Left ventricle myocardium superior (tissue), 1 donor: Measurements from ENCODE around the gene NEK5. TPM values are rescaled to one million over a fixed set of nuclear protein-coding genes. Genes with fewer than 3 reads are reported as not detected.

Source experiments
- ATAC-seq: fragments of 200-7000 bp; cut with Tn5 transposase; one replicate; pipeline ENCODE4 v1.9.1; 2020; ENCODE audit warnings: mild to moderate bottlenecking, moderate library complexity
- DNase-seq: peaks from one replicate; pipeline ENCODE4 v3.0.0-alpha.2; 2020
- intact Hi-C: fragments of 100-400 bp; cut with micrococcal nuclease; formaldehyde crosslinking; loops from one replicate; pipeline ENCODE4 v1.11.0; 2022
- total RNA-seq: library from RNA; stranded (reverse); fragmentation: NEBNext Ultra II Directional; extraction: Animal tissue kit (Norgen Biotek cat#: 25700); gene quantifications from one replicate; pipeline ENCODE4 v1.2.1, GENCODE V29; 2021
- donor health status: DM: no; HTN: yes; CAD: no; lungs with severe emphysema.

NEK5 gene
- total RNA-seq, 1 donor from 2014 or later, result 0.25 TPM

DNA sequence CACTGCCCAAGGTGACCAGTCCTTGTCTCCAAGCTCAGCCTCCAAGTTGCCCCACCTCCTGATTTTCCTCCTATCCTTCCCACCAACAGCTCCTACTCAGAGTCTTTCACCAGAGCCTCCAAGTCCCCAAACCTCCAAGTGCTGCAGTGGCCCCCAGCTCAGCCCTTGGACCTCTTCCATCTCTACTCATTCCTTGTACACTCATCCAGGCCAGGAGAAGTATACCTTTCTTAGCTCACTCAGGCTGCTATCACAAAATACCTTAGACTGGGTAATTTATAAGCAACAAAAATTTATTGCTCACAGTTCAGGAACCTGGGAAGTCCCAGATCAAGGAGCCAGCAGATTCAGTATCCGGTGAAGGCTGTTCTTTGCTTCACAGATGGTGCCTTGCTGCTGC is 129.0 kb downstream of the NEK5 start:
- intact Hi-C loops, result loop anchor here (2.0 kb wide), 1 partner anchor 127 kb away; no protein-coding TSS in a partner anchor
- no peak for ATAC-seq

DNA sequence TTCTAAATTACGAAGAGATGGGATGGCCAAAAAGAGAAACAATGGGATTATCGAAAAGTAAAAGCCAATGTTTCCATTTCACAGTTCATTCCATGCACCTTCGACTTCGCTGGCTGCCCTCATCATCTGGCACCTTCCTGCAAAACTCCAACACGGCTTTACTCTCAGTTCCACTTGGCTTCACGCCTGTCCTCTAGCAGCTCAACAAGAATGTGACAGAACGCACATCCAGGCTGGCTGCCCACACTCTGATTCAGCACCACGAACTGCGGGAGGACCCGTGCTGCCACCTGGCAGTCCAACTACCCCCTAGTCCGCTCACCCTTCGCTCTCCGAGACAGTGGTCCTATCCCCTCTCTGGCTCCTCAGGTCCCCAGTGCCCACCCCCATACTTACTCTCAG is 129.4 kb downstream of the NEK5 start:
- ATAC-seq (peak; percentile 85), DNase-seq (peak; percentile 82)
- intact Hi-C loops, result no loop called here

More for the DNA sequence above, 129.0 kb downstream of the NEK5 start:
- no peak for DNase-seq

DNA sequence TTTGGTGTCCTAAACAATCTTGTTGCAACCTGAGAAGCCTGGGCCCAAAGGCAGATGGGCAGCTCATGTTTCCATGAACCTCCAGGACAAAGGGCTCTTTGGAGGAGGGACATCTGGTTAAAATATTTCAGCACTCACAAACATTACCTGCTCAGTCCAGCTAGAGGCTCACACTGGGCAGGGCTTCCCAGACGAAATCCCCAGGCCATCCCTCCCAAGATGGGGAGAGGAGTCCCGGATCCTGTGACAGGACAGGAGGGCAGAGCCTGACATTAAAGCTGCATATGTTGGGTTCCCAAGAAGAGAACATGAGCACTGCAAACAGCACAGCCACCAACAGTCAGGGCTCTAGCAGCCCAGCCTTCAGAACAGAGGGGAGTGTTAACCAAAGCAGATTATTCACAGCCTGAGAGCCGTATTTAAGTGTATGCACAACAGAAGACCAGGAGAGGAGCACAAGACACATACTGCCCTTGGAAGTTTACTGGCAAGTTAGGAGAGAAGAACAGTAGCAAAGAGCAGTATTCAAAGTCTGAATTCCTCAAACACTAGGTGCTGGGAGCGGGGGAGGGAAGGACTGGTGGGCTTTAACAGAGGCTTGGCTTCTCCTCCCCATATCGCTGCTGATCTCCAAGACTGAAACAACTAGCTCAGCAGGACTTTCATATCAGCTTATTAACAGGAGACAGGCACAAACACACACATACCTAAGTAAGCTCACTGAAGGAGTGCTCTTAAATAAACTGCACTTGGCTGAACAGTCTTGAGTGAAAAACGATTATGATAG is 130.0 kb downstream of the NEK5 start:
- intact Hi-C loops, result no loop called here
- ATAC-seq (no peak), DNase-seq (no peak)

DNA sequence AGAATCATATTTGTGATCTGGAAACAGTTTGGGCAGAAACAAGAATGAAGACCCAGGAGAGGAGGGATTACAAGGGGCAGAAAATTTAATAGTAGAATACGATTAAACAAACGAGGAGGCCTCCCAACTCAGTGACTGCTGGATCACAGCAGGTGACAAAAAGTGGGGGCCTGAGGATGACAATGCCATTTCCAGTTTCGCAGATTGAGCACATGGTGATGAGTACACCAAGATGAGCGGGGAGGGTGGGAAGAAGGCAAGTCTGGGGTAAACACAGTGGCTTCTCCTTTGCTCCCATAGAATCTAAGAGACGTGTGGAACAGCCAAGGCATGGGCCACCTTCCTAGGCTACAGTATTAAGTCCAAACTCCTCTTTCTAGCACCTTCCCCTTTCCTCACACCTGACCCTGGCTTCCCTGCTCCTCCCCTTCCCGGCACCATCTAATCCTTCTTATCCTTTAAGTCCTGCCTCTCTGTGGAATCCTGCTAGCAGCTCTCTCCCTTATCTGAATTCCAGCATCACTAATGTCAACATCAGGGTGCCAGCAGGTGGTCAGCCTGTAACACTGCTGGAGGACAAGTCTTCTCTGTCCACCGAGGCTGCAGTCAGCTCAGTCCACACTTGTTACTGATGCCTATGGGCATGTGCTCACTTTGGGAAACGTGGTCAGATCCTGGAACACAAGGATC is 131.1 kb downstream of the NEK5 start:
- DNase-seq (no peak), ATAC-seq (no peak)
- intact Hi-C loops, result no loop called here

DNA sequence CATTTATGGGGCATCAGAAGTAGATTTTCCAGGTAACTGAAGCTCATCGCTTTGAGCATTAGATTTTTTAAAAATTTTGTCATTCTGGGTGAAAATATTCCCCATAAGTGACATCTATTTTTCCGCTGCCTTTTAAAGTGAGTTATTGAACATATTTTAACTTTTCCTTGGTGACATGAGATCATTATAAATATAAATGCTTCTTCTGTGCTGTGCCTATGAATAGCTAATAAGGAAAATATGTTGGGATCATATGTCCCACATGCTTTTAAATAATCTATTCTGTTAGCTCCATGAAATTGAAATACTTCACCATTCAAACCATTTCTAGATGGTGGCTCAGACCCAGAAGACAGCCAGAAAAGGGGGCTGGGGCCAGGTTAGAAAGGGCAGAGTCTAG is 131.7 kb downstream of the NEK5 start:
- ATAC-seq (no peak), DNase-seq (no peak)
- intact Hi-C loops, result no loop called here

DNA sequence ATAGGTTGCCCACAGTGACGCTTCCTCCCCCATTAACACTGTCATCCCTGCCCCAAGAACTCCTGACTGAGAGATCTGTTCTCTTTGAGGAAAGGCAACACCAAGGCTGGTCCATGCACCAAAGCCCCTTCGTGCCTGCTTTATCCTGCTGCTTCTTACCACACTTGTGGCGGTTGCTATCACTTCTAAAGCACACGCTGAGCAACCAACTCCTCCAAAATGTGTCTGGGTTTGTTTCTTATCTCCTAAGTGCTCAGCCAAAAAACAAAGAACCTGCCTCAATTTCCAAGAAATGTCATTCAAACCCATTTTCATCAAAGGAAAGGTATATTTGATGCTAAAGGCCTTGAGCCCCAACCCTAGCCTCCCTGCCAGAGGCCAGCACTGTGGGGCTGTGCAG is 132.2 kb downstream of the NEK5 start:
- no peak for DNase-seq
- intact Hi-C loops, result no loop called here
- no peak for ATAC-seq

DNA sequence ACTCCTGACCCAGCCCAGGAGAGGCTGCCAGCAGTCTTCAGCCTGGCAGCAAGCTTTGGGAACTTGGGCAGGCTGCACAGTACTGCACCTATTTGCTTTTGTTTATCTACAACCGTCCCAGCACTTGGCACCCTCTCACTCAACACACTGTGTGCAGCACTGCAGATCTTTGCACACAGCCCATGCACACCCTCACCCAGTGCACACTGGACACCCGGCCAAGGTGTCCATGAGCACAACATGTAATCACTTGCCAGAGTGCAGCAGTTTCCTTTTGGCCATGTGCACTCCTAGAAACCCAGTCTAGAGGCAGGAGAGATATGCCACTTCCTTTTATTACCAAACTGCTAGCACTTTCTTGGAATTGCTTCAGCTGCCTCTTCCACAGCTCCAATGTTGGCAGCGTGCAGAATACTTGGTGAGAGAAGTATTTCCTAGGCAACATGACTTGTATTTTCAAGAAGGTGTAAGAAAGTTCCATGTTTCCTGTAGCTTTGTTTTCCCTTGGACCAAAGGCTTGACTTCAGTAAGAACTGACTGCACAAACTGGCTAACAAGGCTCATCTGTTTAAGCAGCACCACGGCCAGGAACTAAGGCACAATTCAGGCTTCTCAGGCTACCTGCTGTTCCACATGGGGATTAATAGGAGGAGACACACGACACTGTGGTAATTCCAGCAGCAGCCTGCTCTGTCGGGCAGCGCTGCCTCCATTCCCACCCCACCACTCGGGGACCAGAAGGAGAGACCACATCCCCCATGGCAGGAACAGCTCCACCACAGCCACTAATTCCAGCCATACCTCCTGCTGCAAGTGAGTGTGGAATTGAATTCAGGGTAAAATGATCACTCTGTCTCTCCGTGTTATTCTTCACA is 133.0 kb downstream of the NEK5 start:
- peak; percentile 82 for ATAC-seq
- peak; percentile 65 for DNase-seq
- intact Hi-C loops, result no loop called here

DNA sequence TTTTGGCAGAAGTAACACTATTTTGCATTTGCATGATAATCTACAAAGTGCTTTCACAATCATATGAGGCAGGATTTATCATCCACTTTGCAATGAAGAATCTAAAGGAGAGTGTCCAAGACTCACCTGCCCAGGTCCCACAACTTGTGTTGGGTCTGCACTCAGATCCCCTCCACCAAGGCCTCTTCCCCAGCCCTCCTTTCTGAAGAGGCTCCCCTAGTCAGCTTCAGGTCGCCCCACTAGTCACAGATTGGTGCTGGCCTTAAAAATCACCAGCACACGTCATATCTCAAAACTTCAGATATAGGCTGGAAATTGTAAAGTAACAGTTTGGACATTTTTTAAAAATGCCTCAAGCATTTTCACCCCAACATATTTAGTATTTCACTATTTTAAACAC is 135.2 kb downstream of the NEK5 start:
- DNase-seq (no peak), ATAC-seq (no peak)
- intact Hi-C loops, result no loop called here

DNA sequence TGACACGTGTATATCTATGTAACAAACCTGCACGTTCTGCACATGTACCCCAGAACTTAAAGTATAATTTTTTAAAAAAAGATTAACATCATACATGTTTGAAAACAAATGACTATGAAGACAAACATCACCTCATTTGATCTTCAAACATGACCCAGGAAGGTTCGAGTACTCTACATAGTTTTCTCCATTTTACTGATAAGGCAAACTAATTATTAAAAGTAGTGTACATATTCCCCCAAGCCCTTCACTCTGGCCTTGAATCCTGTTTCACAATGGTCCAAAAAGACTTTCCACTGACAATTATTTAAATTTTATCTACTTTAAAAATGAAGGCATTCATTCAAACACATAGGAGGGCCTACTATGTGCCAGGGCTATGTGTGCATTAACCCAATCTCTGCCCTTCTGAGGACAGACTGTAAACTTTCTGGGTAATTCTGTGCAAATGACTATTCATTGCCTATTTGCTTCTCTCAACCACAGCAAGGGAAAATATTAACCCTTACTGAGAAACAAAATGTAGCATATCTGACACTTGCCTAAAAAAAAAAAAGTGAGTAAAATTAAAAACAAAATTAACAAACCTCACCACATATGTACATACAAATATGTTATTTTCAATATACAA is 139.8 kb downstream of the NEK5 start:
- ATAC-seq (no peak), DNase-seq (no peak)
- intact Hi-C loops, result no loop called here

Other genes with a start within 250 kb of the NEK5 start
- gene ATP7B, start 117.6 kb downstream of the NEK5 start, total RNA-seq, result 4.9 TPM
- 18.4 TPM for gene ALG11, start 116.7 kb downstream of the NEK5 start, total RNA-seq
- gene UTP14C, start 104.4 kb downstream of the NEK5 start, total RNA-seq, result 10.7 TPM
- 5.1 TPM for gene NEK3, start 30.5 kb upstream of the NEK5 start, total RNA-seq